Tibial nerve (tissue), 4 donors: ENCODE results near the gene LZTR1. TPM values are rescaled to one million over a fixed set of nuclear protein-coding genes. Genes with fewer than 3 reads are reported as not detected.

Experiments
- DNase-seq, 2 donors: peaks; one replicate each; pipeline ENCODE4 v3.0.0-alpha.2; 2019; ENCODE audit warnings: low spot score in 2 of 2
- H3K27ac ChIP-seq, 4 donors: fragments of 200-600 bp; sonication (generic) in 3 of 4; one replicate each; pipeline ENCODE4 v1.5.1; 2017 to 2019; ENCODE audit warnings: mild to moderate bottlenecking in 1 of 4
- H3K27me3 ChIP-seq, 2 donors: fragments of 200-600 bp; sonication (generic) in 1 of 2; one replicate each; pipeline versions ENCODE4 v1.5.1 to v1.6.0; 2017 to 2019
- H3K36me3 ChIP-seq, 3 donors: fragments of 200-600 bp; sonication (generic); one replicate each; pipeline ENCODE4 v1.5.1; 2018 to 2019
- H3K4me1 ChIP-seq, 4 donors: fragments of 200-600 bp; sonication (generic) in 3 of 4; one replicate each; pipeline ENCODE4 v1.5.1; 2017 to 2019
- H3K4me3 ChIP-seq, 4 donors: fragments of 200-600 bp; sonication (generic) in 3 of 4; one replicate each; pipeline ENCODE4 v1.5.1; 2017 to 2019; ENCODE audit warnings: mild to moderate bottlenecking in 1 of 4, moderate library complexity in 1 of 4
- H3K9me3 ChIP-seq, 4 donors: fragments of 200-600 bp; sonication (generic) in 3 of 4; one replicate each; pipeline ENCODE4 v1.5.1; 2017 to 2019
- EP300 ChIP-seq, 2 donors: sonication (generic); formaldehyde crosslinking; IDR thresholded peaks; one replicate each; pipeline ENCODE4 v1.6.1; 2017; ENCODE audit warnings: antibody characterized with exemption in 2 of 2, mild to moderate bottlenecking in 1 of 2
- POLR2A ChIP-seq, 2 donors: fragments of 450-650 bp; IDR thresholded peaks; one replicate each; pipeline ENCODE4 v1.6.1; 2017; ENCODE audit warnings: antibody characterized with exemption in 2 of 2, mild to moderate bottlenecking in 2 of 2, moderate library complexity in 2 of 2
- WGBS, 2 donors: methylation state at CpG; one replicate each; pipeline ENCODE4 v1.1.5; 2018; 5-methylcytosine and 5-hydroxymethylcytosine counted together
- total RNA-seq, 4 donors: library from RNA; depleted of rRNA; stranded (reverse); fragments of >200 nt; gene quantifications; one replicate each; pipeline ENCODE4 v1.1.0, GENCODE V29; 2016
- TF ChIP-seq, protein P1 (sequence below), 5 experiments: fragments of 200-600 bp in 3 of 5; fragments of 450-650 bp in 2 of 5; sonication (generic) in 3 of 5; IDR thresholded peaks; one replicate each; pipeline ENCODE4 v1.5.1; 2016 to 2019; ENCODE audit warnings: antibody characterized with exemption in 5 of 5, mild to moderate bottlenecking in 3 of 5, moderate library complexity in 2 of 5

Gene LZTR1
- total RNA-seq, 4 donors from 2014 or later = 59.8 to 127 (median 66.5) TPM

- Histone ChIP-seq H3K9me3 (no peaks in the 10 kb centered on the region), H3K27me3 (peaks cover 0 to 23% of the 10 kb centered on the region in 2 donors), H3K4me1 (peaks cover 0 to 19% (median 11%) of the 10 kb centered on the region in 4 donors), H3K36me3 (no peaks in the 10 kb centered on the region), H3K27ac (no peak overlapping the region), H3K4me3 (no peak overlapping the region)
- 82 to 84% methylated on average over 7 to 9 of the region's 13 CpGs for WGBS, 2 donors
- DNase-seq = no peak
- TF ChIP-seq POLR2A (IDR thresholded peaks at IDR 0.05) = no peak
- TF ChIP-seq, protein P1, sequence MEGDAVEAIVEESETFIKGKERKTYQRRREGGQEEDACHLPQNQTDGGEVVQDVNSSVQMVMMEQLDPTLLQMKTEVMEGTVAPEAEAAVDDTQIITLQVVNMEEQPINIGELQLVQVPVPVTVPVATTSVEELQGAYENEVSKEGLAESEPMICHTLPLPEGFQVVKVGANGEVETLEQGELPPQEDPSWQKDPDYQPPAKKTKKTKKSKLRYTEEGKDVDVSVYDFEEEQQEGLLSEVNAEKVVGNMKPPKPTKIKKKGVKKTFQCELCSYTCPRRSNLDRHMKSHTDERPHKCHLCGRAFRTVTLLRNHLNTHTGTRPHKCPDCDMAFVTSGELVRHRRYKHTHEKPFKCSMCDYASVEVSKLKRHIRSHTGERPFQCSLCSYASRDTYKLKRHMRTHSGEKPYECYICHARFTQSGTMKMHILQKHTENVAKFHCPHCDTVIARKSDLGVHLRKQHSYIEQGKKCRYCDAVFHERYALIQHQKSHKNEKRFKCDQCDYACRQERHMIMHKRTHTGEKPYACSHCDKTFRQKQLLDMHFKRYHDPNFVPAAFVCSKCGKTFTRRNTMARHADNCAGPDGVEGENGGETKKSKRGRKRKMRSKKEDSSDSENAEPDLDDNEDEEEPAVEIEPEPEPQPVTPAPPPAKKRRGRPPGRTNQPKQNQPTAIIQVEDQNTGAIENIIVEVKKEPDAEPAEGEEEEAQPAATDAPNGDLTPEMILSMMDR (IDR thresholded peaks at IDR 0.05) = no peak
- no peak for TF ChIP-seq EP300 (IDR thresholded peaks at IDR 0.05)
Measured at GRCh38 chr22:20965888-20966855, 15.9 kb upstream of the LZTR1 start.

DNA sequence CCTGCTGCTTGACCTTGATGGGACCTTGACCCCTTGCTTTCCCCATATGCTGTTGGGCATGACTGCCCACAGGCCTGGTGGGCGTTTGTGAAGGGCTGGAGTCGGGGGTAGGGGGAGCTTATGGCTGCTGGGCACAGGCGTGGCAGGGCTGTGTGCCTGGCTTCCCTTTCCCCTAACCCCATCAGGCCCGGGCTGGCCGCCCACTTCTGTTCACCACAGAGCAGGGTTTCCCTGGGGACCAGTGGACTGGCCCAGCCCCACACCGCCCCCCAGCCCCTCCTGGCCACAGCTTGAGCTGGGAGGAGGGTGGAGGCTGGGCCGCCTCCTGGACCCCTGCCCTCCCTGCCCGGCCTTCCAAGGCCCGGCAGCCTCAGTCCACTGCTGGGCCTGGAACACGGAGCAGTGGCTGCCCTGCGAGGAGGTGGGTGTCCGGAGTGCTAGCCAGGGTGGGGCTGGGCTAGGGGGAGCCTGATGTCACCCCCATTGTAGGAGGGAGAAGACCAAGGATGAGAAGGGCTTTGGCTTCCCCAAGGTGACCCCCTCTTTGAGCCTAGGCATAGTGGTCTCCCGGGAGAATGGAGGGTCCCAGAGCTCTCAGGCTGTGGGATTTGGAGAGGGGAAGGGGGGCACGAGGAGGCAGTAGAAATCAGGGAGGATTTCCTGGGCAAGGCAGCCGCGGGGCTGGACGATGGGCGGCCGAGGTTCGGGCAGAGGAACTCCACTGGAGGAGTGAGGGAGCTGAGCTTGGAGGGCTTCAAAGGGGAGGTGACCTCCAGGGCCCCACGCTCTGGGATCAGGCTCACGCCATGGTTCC, 15.0 kb upstream of the LZTR1 start, which contains the start of gene AIFM3:
AIFM3 (plus strand) TSS at position 373 of the 814 bp plus-strand sequence. CDS start 690 bp downstream, outside the sequence.
- H3K36me3 ChIP-seq = no peaks in the 10 kb centered on the region
- H3K4me1 ChIP-seq = peaks cover 0 to 19% (median 11%) of the 10 kb centered on the region in 4 donors
- H3K27me3 ChIP-seq = peaks cover 0 to 23% of the 10 kb centered on the region in 2 donors
- no peak within 1 kb of the TSS for H3K27ac ChIP-seq
- H3K9me3 ChIP-seq = no peaks in the 10 kb centered on the region
- TF ChIP-seq EP300 (IDR thresholded peaks at IDR 0.05) (no peak), POLR2A (IDR thresholded peaks at IDR 0.05) (no peak)
- TF ChIP-seq, protein P1 (IDR thresholded peaks at IDR 0.05) = no peak
- WGBS, 2 donors = 42 to 52% methylated on average over 10 to 19 of the region's 22 CpGs
- no peak for DNase-seq
- no peak within 1 kb of the TSS for H3K4me3 ChIP-seq

GRCh38 chr22:20967697-20968211, 14.3 kb upstream of the LZTR1 start:
- peaks cover 0 to 19% (median 11%) of the 10 kb centered on the region in 4 donors for H3K4me1 ChIP-seq
- H3K27me3 ChIP-seq = peaks cover 0 to 23% of the 10 kb centered on the region in 2 donors
- DNase-seq = no peak
- H3K36me3 ChIP-seq = no peaks in the 10 kb centered on the region
- TF ChIP-seq, protein P1 (IDR thresholded peaks at IDR 0.05) = no peak
- TF ChIP-seq EP300 (IDR thresholded peaks at IDR 0.05) (no peak), POLR2A (IDR thresholded peaks at IDR 0.05) (no peak)
- H3K9me3 ChIP-seq = no peaks in the 10 kb centered on the region
- no peak overlapping the region for H3K4me3 ChIP-seq
- 48 to 56% methylated on average over 18 to 19 of the region's 19 CpGs for WGBS, 2 donors
- H3K27ac ChIP-seq = no peak overlapping the region

DNA sequence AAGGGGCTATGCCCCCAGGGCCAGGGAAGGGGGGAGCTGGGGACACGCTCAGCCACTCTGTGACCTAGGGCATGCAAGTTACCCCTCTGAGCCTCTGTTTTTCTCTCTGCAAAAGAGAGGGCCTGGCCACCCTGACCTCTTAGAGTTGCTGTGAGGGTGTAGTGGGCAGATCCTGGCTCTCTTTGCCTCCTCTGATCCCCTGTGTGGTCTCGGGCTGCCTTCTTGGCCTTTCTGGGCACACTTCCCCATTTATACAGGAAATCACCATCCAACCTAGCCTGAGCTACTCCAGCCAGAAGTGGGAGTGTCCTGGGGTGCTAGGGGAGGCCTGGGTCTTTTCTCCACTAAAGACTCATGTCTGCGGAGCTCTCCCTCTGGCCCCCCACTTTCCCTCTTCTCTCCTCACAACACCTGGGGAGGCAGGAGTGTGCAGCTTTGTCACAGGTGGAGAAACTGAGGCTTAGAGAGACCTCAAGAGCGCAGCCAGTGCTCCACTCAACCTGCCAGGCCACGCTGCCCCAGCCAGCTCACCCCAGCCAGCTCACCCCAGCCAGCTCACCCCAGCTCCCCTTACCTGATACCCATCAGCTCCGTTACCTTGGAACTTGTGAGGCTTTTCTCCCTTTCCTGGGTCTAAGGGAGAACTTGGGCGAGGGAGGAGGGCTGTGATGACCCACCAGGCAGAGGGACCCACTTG, 13.7 kb upstream of the LZTR1 start:
- Histone ChIP-seq H3K27ac (no peak overlapping the region), H3K4me3 (no peak overlapping the region), H3K27me3 (peaks cover 0 to 22% of the 10 kb centered on the region in 2 donors), H3K4me1 (peaks cover 0 to 19% (median 11%) of the 10 kb centered on the region in 4 donors), H3K36me3 (no peaks in the 10 kb centered on the region), H3K9me3 (no peaks in the 10 kb centered on the region)
- TF ChIP-seq EP300 (IDR thresholded peaks at IDR 0.05) (no peak), POLR2A (IDR thresholded peaks at IDR 0.05) (no peak)
- TF ChIP-seq, protein P1 (IDR thresholded peaks at IDR 0.05) = no peak
- WGBS, 2 donors = 85 to 86% methylated on average over 7 of the region's 7 CpGs
- DNase-seq = no peak
